Head of caudate nucleus (tissue), 42 donors: ENCODE measurements around the gene CELF6.
"Not testable (repeated sequence)": the region's sequence is repeated elsewhere in the genome, so short reads cannot be mapped to it uniquely, and the experiment has no call there.

Source experiments
- DNase-seq, 42 donors: peaks; one replicate each; pipeline versions ENCODE4 v3.0.0 to v3.0.0-alpha.2; 2020 to 2021; ENCODE audit warnings: mixed read lengths in 7 of 42
- intact Hi-C: fragments of 100-400 bp; cut with DNase I; formaldehyde crosslinking; loops from one replicate; pipeline ENCODE4 v1.15.0; 2022

CELF6 gene

DNA sequence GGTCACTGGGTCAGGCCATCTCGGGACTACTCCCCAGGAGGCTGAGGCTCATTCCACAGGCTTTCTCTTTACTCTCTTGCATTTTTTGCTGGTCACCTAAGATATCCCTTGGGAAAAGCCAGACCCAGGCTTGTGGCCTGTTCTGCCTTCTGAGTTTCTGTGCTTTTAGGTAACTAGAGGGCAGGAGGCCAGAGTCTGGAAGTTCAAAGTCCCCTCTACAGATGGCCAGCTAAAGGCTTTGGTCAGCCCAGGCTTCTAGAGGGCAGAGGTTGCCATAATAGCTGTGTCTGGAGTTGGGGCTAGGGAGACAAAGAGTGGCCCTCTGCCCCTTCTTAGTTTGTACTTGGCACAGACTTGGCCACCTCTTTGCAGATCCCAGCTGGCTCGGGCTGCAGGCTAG, 39.2 kb downstream of the CELF6 start:
- intact Hi-C loops, result no loop called here
- no peak for DNase-seq

GRCh38 chr15:72278737-72279136, 41.2 kb downstream of the CELF6 start:
- DNase-seq, result no peak
- intact Hi-C loops, result loop anchor here (10.0 kb wide), 1 partner anchor 84 kb away; the partner anchor contains the start of gene GRAMD2A

- DNase-seq, result no peak
- intact Hi-C loops, result loop anchor here (10.0 kb wide), 1 partner anchor 82 kb away; the partner anchor contains the start of gene GRAMD2A
Measured at GRCh38 chr15:72276326-72276700, 43.6 kb downstream of the CELF6 start.

GRCh38 chr15:72275635-72276325, 44.2 kb downstream of the CELF6 start:
- not testable (repeated sequence) for DNase-seq
- intact Hi-C loops, result loop anchor here (10.0 kb wide), 1 partner anchor 81 kb away; the partner anchor contains the start of gene GRAMD2A

GRCh38 chr15:72272997-72273352, 47.0 kb downstream of the CELF6 start:
- no peak for DNase-seq
- intact Hi-C loops, result loop anchor here (2.0 to 10.0 kb wide), 2 partner anchors 42 to 78 kb away; partner anchors contain the start of genes GRAMD2A and PKM

DNA sequence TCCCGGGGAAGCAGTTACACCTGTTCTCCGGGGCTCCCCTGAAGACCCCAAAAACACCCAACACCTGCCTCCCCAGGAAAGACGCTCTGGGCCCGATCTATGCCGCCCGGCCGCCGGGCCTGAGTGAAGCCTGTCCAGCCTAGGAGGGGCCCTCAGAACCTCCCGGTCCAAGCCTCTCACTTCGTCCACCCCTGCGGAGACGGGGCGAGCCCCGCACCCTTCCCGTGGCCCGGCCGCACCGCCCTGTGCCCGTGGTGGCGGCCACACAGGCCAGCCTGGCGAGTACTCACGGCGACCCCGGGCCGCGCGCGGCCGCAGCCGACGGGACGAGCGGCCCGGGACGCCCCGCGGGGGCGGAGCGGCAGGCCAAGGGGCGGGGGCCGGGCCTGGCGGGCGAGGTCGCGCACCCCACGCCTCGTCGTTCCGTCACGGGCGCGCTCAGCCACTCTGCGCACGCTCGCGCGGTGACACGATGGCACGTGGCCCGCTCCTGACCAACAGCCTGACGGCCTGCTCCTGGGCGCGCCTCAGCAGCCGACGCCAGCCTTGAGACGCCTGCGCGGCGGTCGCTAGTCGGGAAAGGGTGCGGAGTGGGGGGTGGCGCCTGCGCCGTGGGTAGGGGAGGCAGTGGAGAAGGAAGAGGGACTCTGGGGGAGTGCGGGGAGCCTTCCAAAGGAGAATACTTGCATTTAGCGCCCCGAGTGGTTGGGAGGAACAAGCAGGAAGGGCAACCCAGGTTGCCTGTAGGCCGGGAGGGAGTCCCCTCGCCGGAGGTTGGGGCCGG, 47.6 kb downstream of the CELF6 start, which contains the start of gene PARP6:
Gene PARP6 (minus strand): TSS at position 342 of the 784 bp plus-strand sequence. CDS start 5,077 bp downstream, outside the sequence.
- intact Hi-C loops, result loop anchor here (2.0 to 10.0 kb wide), 2 partner anchors 42 to 78 kb away; partner anchors contain the start of genes GRAMD2A and PKM

DNA sequence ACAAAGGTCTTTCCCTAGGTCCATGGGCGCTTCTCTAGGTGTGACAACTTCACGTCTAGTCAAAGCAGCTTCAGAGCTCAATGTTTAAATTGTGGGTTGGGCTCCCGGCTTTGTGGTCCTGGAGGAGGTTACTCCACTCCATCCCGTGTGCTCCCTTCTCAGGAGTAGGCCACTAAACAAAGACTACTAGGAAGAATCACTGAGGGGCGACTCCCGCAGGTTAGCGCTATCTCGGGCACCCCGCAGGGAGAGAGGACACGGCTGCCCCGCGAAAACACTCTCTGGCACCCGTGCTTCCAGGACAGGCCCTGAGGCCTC, 48.1 kb downstream of the CELF6 start:
- peak in 7 of 42 donors; percentile 2 to 26 (median 6) for DNase-seq

More for the DNA sequence above, 47.6 kb downstream of the CELF6 start, which contains the start of gene PARP6:
- DNase-seq, result peak; percentile 95 to 99 (median 98)

DNA sequence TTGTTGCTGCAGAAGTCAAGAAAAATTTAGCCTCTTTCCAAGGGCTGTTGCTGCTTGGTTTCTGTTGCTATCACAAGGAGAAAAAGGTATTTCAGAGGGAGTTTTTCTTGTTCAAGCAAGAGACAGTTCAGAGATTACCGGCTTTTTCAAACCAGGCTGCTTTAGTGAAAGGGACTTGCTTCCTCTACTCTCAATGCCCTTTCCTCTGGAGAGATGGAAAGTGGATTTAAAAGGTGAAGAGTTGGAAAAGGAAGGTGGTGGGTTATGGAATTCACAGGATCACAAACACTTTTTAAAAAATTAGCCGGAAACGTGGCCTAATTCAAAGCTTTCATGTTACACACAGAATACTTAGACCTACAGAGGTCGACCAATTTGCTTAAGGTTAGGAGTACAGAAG, 48.7 kb downstream of the CELF6 start:
- intact Hi-C loops, result loop anchor here (10.0 kb wide), 1 partner anchor 76 kb away; the partner anchor contains the start of gene GRAMD2A

More for the DNA sequence above, 48.1 kb downstream of the CELF6 start:
- intact Hi-C loops, result loop anchor here (2.0 to 10.0 kb wide), 2 partner anchors 41 to 77 kb away; partner anchors contain the start of genes GRAMD2A and PKM

GRCh38 chr15:72269739-72270138, 50.2 kb downstream of the CELF6 start:
- intact Hi-C loops, result loop anchor here (10.0 kb wide), 1 partner anchor 75 kb away; the partner anchor contains the start of gene GRAMD2A
- DNase-seq, result no peak

More for the DNA sequence above, 48.7 kb downstream of the CELF6 start:
- no peak for DNase-seq

GRCh38 chr15:72265031-72265430, 54.9 kb downstream of the CELF6 start:
- intact Hi-C loops, result no loop called here
- DNase-seq, result no peak

GRCh38 chr15:72252663-72253299, 67.2 kb downstream of the CELF6 start:
- DNase-seq, result no peak
- intact Hi-C loops, result no loop called here

DNA sequence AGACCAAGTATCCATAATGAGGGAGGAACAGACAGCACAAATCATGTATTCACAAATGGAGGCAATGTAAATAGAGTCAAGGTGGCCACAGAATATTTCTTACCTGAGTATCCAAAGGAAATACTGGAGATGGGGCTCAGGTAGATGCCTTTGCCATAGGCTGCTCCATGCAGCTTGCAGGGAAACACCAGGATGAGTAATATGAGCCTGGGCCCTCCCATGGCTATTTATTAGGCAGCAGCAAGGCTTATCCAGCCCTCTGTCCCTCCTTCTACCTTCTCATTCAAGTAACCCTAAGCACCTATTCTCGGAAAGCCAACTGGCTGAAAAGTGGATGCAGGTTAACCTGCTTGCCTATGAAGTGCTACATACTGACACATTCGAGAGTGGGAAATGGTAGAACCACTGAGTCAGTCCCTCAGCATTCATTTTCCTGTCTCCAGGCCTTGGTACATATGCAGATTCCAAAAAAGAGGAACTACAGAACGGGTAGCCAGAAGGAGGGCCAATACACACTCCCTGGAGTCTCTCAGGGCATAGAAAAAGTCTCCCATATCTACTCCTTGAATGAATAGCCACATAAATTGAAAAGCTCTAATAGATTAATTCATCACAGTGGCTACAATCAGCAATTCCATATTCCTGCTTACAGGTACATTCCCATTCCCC, 70.7 kb downstream of the CELF6 start:
- intact Hi-C loops, result no loop called here
- DNase-seq, result no peak

- no peak for DNase-seq
- intact Hi-C loops, result no loop called here
Measured at GRCh38 chr15:72248514-72248913, 71.4 kb downstream of the CELF6 start.

DNA sequence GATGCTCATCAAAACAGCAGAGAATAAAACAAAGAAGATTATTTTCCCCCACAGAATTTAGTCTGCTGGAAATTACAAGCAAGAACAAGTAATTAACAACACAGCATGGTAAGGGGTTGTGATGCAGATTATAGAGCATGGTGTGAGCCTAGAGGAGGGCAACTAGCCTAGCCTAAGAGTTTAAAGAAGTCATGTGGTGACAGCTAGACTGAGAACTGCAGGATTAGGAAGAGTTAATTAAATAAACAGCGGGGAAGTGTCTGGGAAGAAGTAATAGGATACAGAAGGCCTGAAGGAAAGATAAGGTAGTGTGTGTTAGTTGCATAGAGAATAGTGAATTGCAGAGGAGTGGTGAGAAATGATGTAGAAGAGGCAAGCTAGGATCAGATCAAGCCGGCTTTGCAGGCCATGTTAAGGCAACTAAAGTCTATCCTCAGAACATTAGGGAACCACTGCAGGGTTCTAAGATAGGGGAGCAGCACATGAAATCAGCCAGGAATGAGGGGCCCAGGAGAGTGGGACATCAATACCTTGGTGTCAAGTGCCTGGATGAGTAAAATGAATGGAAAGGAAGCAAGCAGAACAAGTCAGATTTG, 77.1 kb downstream of the CELF6 start:
- no peak for DNase-seq
- intact Hi-C loops, result no loop called here

GRCh38 chr15:72239652-72240051, 80.3 kb downstream of the CELF6 start:
- intact Hi-C loops, result no loop called here
- DNase-seq, result no peak

DNA sequence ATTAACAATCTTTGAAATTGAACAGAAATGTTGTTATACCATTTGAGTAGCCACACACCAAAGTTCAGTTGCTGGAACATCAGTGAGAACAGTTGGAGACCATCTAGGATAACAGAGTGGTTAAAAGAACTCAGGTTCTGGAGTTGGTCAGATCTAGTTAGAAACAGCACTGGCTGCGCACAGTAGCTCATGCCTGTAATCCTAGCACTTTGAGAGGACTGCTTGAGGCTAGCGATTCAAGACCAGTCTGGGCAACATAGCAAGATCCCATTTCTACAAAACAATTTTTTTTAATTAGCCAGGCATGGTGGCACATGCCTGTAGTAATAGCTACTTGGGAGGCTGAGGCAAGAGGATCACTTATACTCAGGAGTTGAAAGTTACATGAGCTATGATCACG, 81.4 kb downstream of the CELF6 start:
- DNase-seq, result no peak
- intact Hi-C loops, result no loop called here

DNA sequence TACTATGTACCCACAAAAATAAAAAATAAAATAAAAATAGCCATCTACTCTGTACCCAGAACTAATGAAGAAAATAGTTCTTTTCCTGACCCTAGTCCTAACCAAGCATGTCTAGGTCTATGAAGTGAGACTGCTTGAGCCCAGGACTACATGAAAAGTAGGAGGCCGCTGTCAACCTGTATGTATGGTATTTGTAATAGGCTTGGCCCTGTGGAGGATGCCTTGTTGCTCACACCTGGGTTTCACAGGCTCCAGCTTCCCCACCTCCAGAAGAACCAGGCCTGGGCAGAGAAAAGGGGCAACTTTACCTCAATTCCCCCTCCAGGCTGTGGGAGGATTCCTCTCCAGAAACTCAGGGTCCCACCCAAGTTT, 82.1 kb downstream of the CELF6 start:
- intact Hi-C loops, result no loop called here
- DNase-seq, result no peak

DNA sequence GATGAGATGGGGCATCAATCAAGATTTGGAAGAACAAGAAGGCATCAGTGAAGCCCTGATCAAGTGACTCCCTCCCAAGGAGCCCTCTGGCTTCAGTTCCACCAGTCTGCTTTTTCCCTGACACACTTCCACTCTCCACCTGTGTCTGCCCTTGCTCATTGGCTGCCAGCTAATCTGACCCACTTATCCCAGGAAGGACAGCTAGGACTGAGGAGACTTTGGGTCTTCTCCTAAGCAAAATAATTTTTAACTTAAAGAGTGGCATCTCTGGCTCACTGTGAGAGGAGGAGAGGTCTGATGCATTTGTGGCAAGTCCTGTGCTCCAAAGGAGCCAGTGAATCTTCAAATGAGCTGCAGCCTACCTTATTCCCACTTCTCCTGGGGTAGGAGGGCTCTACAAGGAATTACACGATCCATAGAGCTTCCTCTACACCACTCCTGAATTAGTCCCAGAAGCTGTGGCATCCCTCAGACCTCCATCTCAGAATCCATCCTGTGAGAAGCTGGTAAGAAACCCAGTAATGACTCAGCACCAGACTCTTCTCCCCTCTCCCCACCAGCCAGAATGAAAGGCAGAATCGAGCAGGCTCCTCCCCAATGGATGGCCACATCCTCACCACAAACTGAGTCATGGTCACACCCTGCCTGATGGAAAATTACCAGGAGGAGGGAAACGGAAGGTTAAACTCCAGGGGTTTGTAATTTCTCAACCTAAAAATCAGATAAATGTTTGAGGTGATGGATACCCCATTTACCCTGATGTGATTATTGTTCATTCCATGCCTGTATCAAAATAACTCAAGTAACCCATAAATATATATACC, 82.7 kb downstream of the CELF6 start:
- peak in 9 of 42 donors; percentile 4 to 44 (median 18) for DNase-seq
- intact Hi-C loops, result no loop called here
